ENCODE data around the gene KCNS1. TPM values are rescaled to one million over a fixed set of nuclear protein-coding genes. Genes with fewer than 3 reads are reported as not detected.

The KCNS1 gene
- total and polyA plus RNA-seq, 8 donors = 0.30 TPM; not detected in 7

- TF ChIP-seq, protein P1, sequence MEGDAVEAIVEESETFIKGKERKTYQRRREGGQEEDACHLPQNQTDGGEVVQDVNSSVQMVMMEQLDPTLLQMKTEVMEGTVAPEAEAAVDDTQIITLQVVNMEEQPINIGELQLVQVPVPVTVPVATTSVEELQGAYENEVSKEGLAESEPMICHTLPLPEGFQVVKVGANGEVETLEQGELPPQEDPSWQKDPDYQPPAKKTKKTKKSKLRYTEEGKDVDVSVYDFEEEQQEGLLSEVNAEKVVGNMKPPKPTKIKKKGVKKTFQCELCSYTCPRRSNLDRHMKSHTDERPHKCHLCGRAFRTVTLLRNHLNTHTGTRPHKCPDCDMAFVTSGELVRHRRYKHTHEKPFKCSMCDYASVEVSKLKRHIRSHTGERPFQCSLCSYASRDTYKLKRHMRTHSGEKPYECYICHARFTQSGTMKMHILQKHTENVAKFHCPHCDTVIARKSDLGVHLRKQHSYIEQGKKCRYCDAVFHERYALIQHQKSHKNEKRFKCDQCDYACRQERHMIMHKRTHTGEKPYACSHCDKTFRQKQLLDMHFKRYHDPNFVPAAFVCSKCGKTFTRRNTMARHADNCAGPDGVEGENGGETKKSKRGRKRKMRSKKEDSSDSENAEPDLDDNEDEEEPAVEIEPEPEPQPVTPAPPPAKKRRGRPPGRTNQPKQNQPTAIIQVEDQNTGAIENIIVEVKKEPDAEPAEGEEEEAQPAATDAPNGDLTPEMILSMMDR (IDR thresholded peaks at IDR 0.05) = peak in 1 of 7 experiments; percentile 12
- no peak for TF ChIP-seq EP300 (IDR thresholded peaks at IDR 0.05)
- no peak for TF ChIP-seq POLR2AphosphoS5 (IDR thresholded peaks at IDR 0.05)
- Histone ChIP-seq H3K4me3 (no peak overlapping the region), H3K4me1 (no peaks in the 10 kb centered on the region), H3K27me3 (no peaks in the 10 kb centered on the region), H3K36me3 (peaks cover 19 to 80% (median 70%) of the 10 kb centered on the region in 4 donors), H3K27ac (no peak overlapping the region), H3K9me3 (peaks cover 4 to 14% (median 9%) of the 10 kb centered on the region in 4 donors)
- WGBS, 5 donors = 73 to 80% (median 79%) methylated on average over 5 of the region's 5 CpGs
- DNase-seq = no peak
- intact Hi-C loops (cut with DNase I; ENCODE audit: low total_unique reads) = no loop called here
Observed at GRCh38 chr20:45080867-45081624, 19.9 kb downstream of the KCNS1 start.

DNA sequence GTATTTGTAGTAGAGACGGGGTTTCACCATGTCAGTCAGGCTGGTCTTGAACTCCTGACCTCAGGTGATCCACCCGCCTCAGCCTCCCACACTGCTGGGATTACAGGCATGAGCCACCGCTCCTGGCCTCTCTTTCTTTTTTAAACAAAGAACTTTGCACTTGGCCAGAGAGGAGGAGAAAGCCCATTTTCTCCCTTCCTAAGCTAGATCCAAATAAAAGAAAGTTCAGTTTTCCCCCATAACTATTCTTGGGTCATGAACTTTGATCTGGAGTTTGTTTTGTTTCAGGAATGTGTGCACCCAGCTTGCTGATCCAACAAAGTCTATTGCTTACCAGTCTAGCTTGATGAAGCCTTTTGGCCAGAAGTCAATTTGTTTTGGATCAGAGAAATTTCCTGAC is 23.4 kb downstream of the KCNS1 start:
- intact Hi-C loops (cut with DNase I; ENCODE audit: low total_unique reads) = no loop called here
- DNase-seq = no peak
- no peak overlapping the region for H3K4me3 ChIP-seq
- H3K27ac ChIP-seq = no peak overlapping the region
- TF ChIP-seq EP300 (IDR thresholded peaks at IDR 0.05) (no peak), POLR2AphosphoS5 (IDR thresholded peaks at IDR 0.05) (no peak), POLR2A (IDR thresholded peaks at IDR 0.05) (no peak)
- TF ChIP-seq, protein P1 (IDR thresholded peaks at IDR 0.05) = no peak
- WGBS, 5 donors = 83 to 87% (median 85%) methylated on average over 3 of the region's 3 CpGs
- peaks cover under 1 to 8% (median 5%) of the 10 kb centered on the region in 4 donors for H3K9me3 ChIP-seq
- no peaks in the 10 kb centered on the region for H3K4me1 ChIP-seq
- H3K36me3 ChIP-seq = peaks cover 30 to 92% (median 90%) of the 10 kb centered on the region in 4 donors
- no peaks in the 10 kb centered on the region for H3K27me3 ChIP-seq

GRCh38 chr20:45073221-45073620 is 27.7 kb downstream of the KCNS1 start:
- intact Hi-C loops (cut with DNase I; ENCODE audit: low total_unique reads) = no loop called here
- H3K27ac ChIP-seq = no peak overlapping the region
- TF ChIP-seq EP300 (IDR thresholded peaks at IDR 0.05) (no peak), POLR2AphosphoS5 (IDR thresholded peaks at IDR 0.05) (no peak), POLR2A (IDR thresholded peaks at IDR 0.05) (no peak)
- TF ChIP-seq, protein P1 (IDR thresholded peaks at IDR 0.05) = no peak

DNA sequence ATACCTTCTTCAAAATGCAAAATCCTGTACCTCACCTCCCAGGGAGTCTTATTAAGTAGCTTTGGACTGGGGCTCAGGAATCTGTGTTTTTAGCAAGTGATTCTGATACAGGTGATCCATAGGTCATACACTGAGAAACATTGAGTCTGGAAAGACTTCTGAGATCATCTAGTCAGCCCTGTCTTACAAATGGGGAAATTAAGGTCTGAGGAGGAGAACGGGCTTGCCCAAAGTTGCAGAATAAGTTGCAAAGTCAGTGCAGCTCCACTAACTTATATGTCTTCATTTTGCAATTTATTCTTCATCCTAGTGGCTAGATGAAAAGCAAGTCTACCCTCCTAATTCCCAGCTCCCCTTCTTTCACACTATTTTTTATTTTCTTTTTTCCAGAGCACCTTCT is 28.9 kb downstream of the KCNS1 start:
- intact Hi-C loops (cut with DNase I; ENCODE audit: low total_unique reads) = no loop called here
- TF ChIP-seq POLR2AphosphoS5 (IDR thresholded peaks at IDR 0.05) (no peak), EP300 (IDR thresholded peaks at IDR 0.05) (no peak), POLR2A (IDR thresholded peaks at IDR 0.05) (no peak)
- TF ChIP-seq, protein P1 (IDR thresholded peaks at IDR 0.05) = no peak
- no peaks in the 10 kb centered on the region for H3K27me3 ChIP-seq
- 91 to 100% (median 100%) methylated on average over 1 of the region's 1 CpG for WGBS, 5 donors
- peaks cover 0 to 7% (median 3%) of the 10 kb centered on the region in 4 donors for H3K4me1 ChIP-seq
- no peak for DNase-seq
- peaks cover 17 to 54% (median 39%) of the 10 kb centered on the region in 4 donors for H3K36me3 ChIP-seq
- H3K4me3 ChIP-seq = no peak overlapping the region
- no peaks in the 10 kb centered on the region for H3K9me3 ChIP-seq
- H3K27ac ChIP-seq = no peak overlapping the region

More at GRCh38 chr20:45073221-45073620, 27.7 kb downstream of the KCNS1 start:
- Histone ChIP-seq H3K4me3 (no peak overlapping the region), H3K27me3 (no peaks in the 10 kb centered on the region), H3K4me1 (peaks cover 0 to 7% (median 3%) of the 10 kb centered on the region in 4 donors), H3K9me3 (no peaks in the 10 kb centered on the region), H3K36me3 (peaks cover 24 to 54% (median 49%) of the 10 kb centered on the region in 4 donors)
- DNase-seq = no peak
- 86 to 91% (median 89%) methylated on average over 3 of the region's 3 CpGs for WGBS, 5 donors

Measured in stomach (tissue), 9 donors.